ENCODE measurements around the gene ARL5A.

The ARL5A gene

DNA sequence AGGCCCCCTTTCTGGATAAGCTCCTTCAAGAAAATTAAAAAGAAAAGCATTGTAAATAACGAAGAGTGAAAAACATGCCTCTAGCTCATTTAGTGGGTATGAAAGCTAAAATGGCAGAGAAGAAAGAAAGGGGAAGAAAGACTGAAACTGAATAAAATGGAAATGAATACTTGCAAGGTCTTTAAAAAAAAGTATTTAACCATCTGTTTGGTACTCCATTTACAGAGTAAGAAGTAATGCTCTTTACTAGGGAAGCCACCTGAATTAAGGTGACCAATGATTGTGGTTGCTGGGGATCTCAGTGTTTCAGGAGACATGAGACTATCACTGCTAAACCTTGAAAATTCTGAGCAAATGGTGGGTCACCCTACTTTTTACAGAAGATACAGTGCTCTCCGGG, 17.7 kb upstream of the ARL5A start:
- TF ChIP-seq ZFX (IDR thresholded peaks at IDR 0.05; ENCODE audit: borderline replicate concordance) (no peak), CTCF (IDR thresholded peaks at IDR 0.05) (no peak)
- no peak overlapping the region for H3K27ac ChIP-seq

- H3K27ac ChIP-seq, result no peak overlapping the region
- no peak for TF ChIP-seq CTCF (IDR thresholded peaks at IDR 0.05)
- no peak for TF ChIP-seq ZFX (IDR thresholded peaks at IDR 0.05; ENCODE audit: borderline replicate concordance)
These were observed 17.3 kb upstream of the ARL5A start for GRCh38 chr2:151845481-151845880.

- TF ChIP-seq ZFX (IDR thresholded peaks at IDR 0.05; ENCODE audit: borderline replicate concordance), result no peak
- no peak for TF ChIP-seq CTCF (IDR thresholded peaks at IDR 0.05)
- H3K27ac ChIP-seq, result no peak overlapping the region
These were observed 16.1 kb upstream of the ARL5A start for GRCh38 chr2:151844211-151844896.

- H3K27ac ChIP-seq, result no peak overlapping the region
- TF ChIP-seq ZFX (IDR thresholded peaks at IDR 0.05; ENCODE audit: borderline replicate concordance) (no peak), CTCF (IDR thresholded peaks at IDR 0.05) (no peak)
These were observed 15.5 kb upstream of the ARL5A start for GRCh38 chr2:151843691-151844061.

GRCh38 chr2:151842830-151843690, 14.8 kb upstream of the ARL5A start:
- TF ChIP-seq CTCF (IDR thresholded peaks at IDR 0.05) (no peak), ZFX (IDR thresholded peaks at IDR 0.05; ENCODE audit: borderline replicate concordance) (no peak)
- H3K27ac ChIP-seq, result no peak overlapping the region

- no peak for TF ChIP-seq CTCF (IDR thresholded peaks at IDR 0.05)
- TF ChIP-seq ZFX (IDR thresholded peaks at IDR 0.05; ENCODE audit: borderline replicate concordance), result no peak
- H3K27ac ChIP-seq, result no peak overlapping the region
These were observed 12.8 kb upstream of the ARL5A start for GRCh38 chr2:151841047-151841424.

Measured in 22Rv1 (cell line).